Kidney (tissue), 14 donors: ENCODE results near the gene HAND1. TPM values are rescaled to one million over a fixed set of nuclear protein-coding genes. Genes with fewer than 3 reads are reported as not detected.

Experiments
- DNase-seq, 5 donors: peaks; one replicate each; pipeline ENCODE4 v3.0.0-alpha.2; 2013 to 2020
- FAIRE-seq: peaks from 2 replicates; lab custom pipeline; 2012; peaks lifted over from hg19 to GRCh38; lab: Jason Lieb, UNC
- H3K27ac ChIP-seq, 2 donors: one replicate each; pipeline ENCODE4 v1.7.0; 2013; ENCODE audit warnings: low read depth in 2 of 2, low read length in 2 of 2, inconsistent platforms in 1 of 2
- H3K27me3 ChIP-seq: one replicate; pipeline ENCODE4 v1.7.1; 2013; ENCODE audit warnings: low read length, inconsistent platforms; ENCODE audit not compliant: control insufficient read depth, insufficient read depth
- H3K36me3 ChIP-seq, 3 donors: one replicate each; pipeline versions ENCODE4 v1.7.0 to v1.7.1; 2013; ENCODE audit warnings: low read length in 3 of 3, control low read depth in 1 of 3, inconsistent platforms in 1 of 3; ENCODE audit not compliant: insufficient read depth in 3 of 3, control insufficient read depth in 2 of 3
- H3K4me1 ChIP-seq, 3 donors: one replicate each; pipeline versions ENCODE4 v1.7.0 to v1.7.1; 2013; ENCODE audit warnings: low read length in 3 of 3, inconsistent platforms in 1 of 3, low read depth in 1 of 3; ENCODE audit not compliant: control insufficient read depth in 2 of 3, insufficient read depth in 2 of 3
- H3K4me3 ChIP-seq, 3 donors: one replicate each; pipeline versions ENCODE4 v1.7.0 to v1.8.1; 2013; ENCODE audit warnings: low read length in 3 of 3, control low read depth in 1 of 3, inconsistent platforms in 1 of 3
- H3K9ac ChIP-seq, 3 donors: one replicate each; pipeline versions ENCODE4 v1.7.0 to v1.7.1; 2013; ENCODE audit warnings: low read length in 3 of 3, control low read depth in 1 of 3, inconsistent platforms in 1 of 3
- H3K9me3 ChIP-seq, 3 donors: one replicate each; pipeline versions ENCODE4 v1.7.0 to v1.7.1; 2013; ENCODE audit warnings: low read length in 3 of 3, control low read depth in 1 of 3, inconsistent platforms in 1 of 3; ENCODE audit not compliant: control insufficient read depth in 2 of 3, insufficient read depth in 1 of 3
- CTCF ChIP-seq: IDR thresholded peaks from 3 replicates; pipeline ENCODE4 v1.5.1; 2012; ENCODE audit warnings: mild to moderate bottlenecking, moderate library complexity, borderline replicate concordance; ENCODE audit not compliant: insufficient read depth; ENCODE audit errors: extremely low read depth
- intact Hi-C: fragments of 100-400 bp; cut with DNase I; formaldehyde crosslinking; loops from one replicate; pipeline ENCODE4 v1.11.1; 2022
- polyA plus RNA-seq: library from polyadenylated mRNA; stranded (reverse); fragments of 350-450 nt; fragmentation: Illumina TruSeq; extraction: RNeasy Lipid Tissue Mini Kit (QIAGEN cat#74804); gene quantifications from one replicate; pipeline ENCODE4 v1.2.3, GENCODE V29; 2014; ENCODE audit warnings: low read depth, low replicate concordance; ENCODE audit not compliant: insufficient read depth
- total RNA-seq: library from RNA; stranded (reverse); fragmentation: NEBNext Ultra II Directional; extraction: Animal tissue kit (Norgen Biotek cat#: 25700); gene quantifications from one replicate; pipeline ENCODE4 v1.2.1, GENCODE V29; 2021
- donor health status: control.
- donor health status: control.
- donor health status: control.
- donor health status: control.
- donor health status: control.
- donor health status: DM: yes; HTN: yes; CAD: no.
- donor health status: Normal renal cell carcinoma (clear cell type).

Gene HAND1
- total and polyA plus RNA-seq, 2 donors from 2014 or later, result not detected

- intact Hi-C loops, result no loop called here
- H3K27ac ChIP-seq, result no peak overlapping the region
- no peak for TF ChIP-seq CTCF
- no peak overlapping the region for H3K4me3 ChIP-seq
- FAIRE-seq, result no peak
- peaks cover 0 to 3% (median 2%) of the 10 kb centered on the region in 3 donors for H3K36me3 ChIP-seq
- no peaks in the 10 kb centered on the region for H3K27me3 ChIP-seq
- DNase-seq, result no peak
- H3K9ac ChIP-seq, result no peak overlapping the region
- no peaks in the 10 kb centered on the region for H3K4me1 ChIP-seq
- H3K9me3 ChIP-seq, result no peaks in the 10 kb centered on the region
Observed at GRCh38 chr5:154435226-154435625, 42.8 kb downstream of the HAND1 start.

GRCh38 chr5:154430961-154431630 is 46.9 kb downstream of the HAND1 start:
- H3K4me1 ChIP-seq, result no peaks in the 10 kb centered on the region
- intact Hi-C loops, result no loop called here
- no peak for DNase-seq
- no peaks in the 10 kb centered on the region for H3K27me3 ChIP-seq
- TF ChIP-seq CTCF, result no peak
- no peak for FAIRE-seq
- no peak overlapping the region for H3K4me3 ChIP-seq
- H3K9me3 ChIP-seq, result no peaks in the 10 kb centered on the region
- H3K27ac ChIP-seq, result no peak overlapping the region
- no peak overlapping the region for H3K9ac ChIP-seq
- H3K36me3 ChIP-seq, result peaks cover 0 to 2% (median 0%) of the 10 kb centered on the region in 3 donors

- no peak for FAIRE-seq
- intact Hi-C loops, result no loop called here
Observed at GRCh38 chr5:154430466-154430865, 47.6 kb downstream of the HAND1 start.

More at GRCh38 chr5:154430466-154430865, 47.6 kb downstream of the HAND1 start:
- Histone ChIP-seq H3K9me3 (no peaks in the 10 kb centered on the region), H3K4me3 (no peak overlapping the region), H3K27ac (no peak overlapping the region), H3K9ac (no peak overlapping the region), H3K27me3 (no peaks in the 10 kb centered on the region), H3K36me3 (no peaks in the 10 kb centered on the region), H3K4me1 (no peaks in the 10 kb centered on the region)
- no peak for TF ChIP-seq CTCF
- DNase-seq, result no peak
